AG09309 (cell line): ENCODE measurements around the gene NTSR1.

Experiments
- DNase-seq: peaks from one replicate; pipeline ENCODE4 v3.0.0-alpha.2; 2010; ENCODE audit warnings: low read depth
- H3K4me3 ChIP-seq: 2 replicates; pipeline ENCODE4 v1.5.1; 2011; ENCODE audit warnings: mild to moderate bottlenecking, low read depth, low read length, moderate library complexity; ENCODE audit not compliant: control insufficient read depth
- CTCF ChIP-seq: IDR thresholded peaks from 2 replicates; pipeline ENCODE4 v1.5.1; 2011; ENCODE audit warnings: mild to moderate bottlenecking, low read depth, low read length, inconsistent platforms; ENCODE audit not compliant: insufficient read depth, control insufficient read depth; ENCODE audit errors: missing control alignments

The NTSR1 gene

GRCh38 chr20:62752671-62753501, 44.2 kb downstream of the NTSR1 start:
- no peak overlapping the region for H3K4me3 ChIP-seq
- no peak for DNase-seq
- TF ChIP-seq CTCF: no peak

- DNase-seq: no peak
- no peak for TF ChIP-seq CTCF
- no peak overlapping the region for H3K4me3 ChIP-seq
Observed at GRCh38 chr20:62753626-62754025, 45.0 kb downstream of the NTSR1 start.

- no peak overlapping the region for H3K4me3 ChIP-seq
- no peak for DNase-seq
- TF ChIP-seq CTCF: no peak
Observed at GRCh38 chr20:62754122-62754990, 45.7 kb downstream of the NTSR1 start.

- no peak for TF ChIP-seq CTCF
- DNase-seq: no peak
- H3K4me3 ChIP-seq: no peak overlapping the region
Observed at GRCh38 chr20:62754991-62755356, 46.3 kb downstream of the NTSR1 start.

- no peak overlapping the region for H3K4me3 ChIP-seq
- TF ChIP-seq CTCF: no peak
- no peak for DNase-seq
Observed at GRCh38 chr20:62755817-62756724, 47.4 kb downstream of the NTSR1 start.
